ENCODE results near the gene MBNL3. TPM values are rescaled to one million over a fixed set of nuclear protein-coding genes. Genes with fewer than 3 reads are reported as not detected.
A peak's percentile ranks its signal among the peaks of the same experiment; 100 is the strongest.

Gene MBNL3
- total RNA-seq, 1 experiment from 2014 or later = 2.6 TPM

- Histone ChIP-seq H2AK5ac (ENCODE audit: insufficient read length, low read length) (no peak overlapping the region), H3K9ac (ENCODE audit: extremely low read depth, insufficient read length, low read length) (no peak overlapping the region), H3K4ac (ENCODE audit: low read depth, low read length) (no peak overlapping the region), H3K14ac (ENCODE audit: insufficient read depth, low read length) (no peak overlapping the region), H2BK12ac (ENCODE audit: insufficient read length, low read depth, low read length) (no peak overlapping the region), H3K27me3 (ENCODE audit: insufficient read depth, low read length) (no peaks in the 10 kb centered on the region), H3K4me1 (ENCODE audit: insufficient read depth, low read length) (no peaks in the 10 kb centered on the region), H3K23ac (ENCODE audit: insufficient read length, low read depth, low read length) (no peak overlapping the region), H3K56ac (ENCODE audit: insufficient read length, low read depth, low read length) (no peak overlapping the region), H3K79me1 (ENCODE audit: insufficient read depth, low read depth, low read length, poor library complexity, severe bottlenecking) (no peaks in the 10 kb centered on the region), H2AFZ (ENCODE audit: low read length) (no peak overlapping the region), H4K91ac (ENCODE audit: insufficient read length, low read depth, low read length) (no peak overlapping the region), H3K79me2 (ENCODE audit: insufficient read depth, low read length) (no peaks in the 10 kb centered on the region), H3K4me2 (ENCODE audit: insufficient read depth, insufficient read length, low read length) (no peak overlapping the region), H3T11ph (ENCODE audit: low read length) (no peak overlapping the region), H3K9me3 (ENCODE audit: control insufficient read depth, low read depth, low read length) (no peaks in the 10 kb centered on the region), H3K23me2 (ENCODE audit: insufficient read length, low read depth, low read length, poor library complexity, severe bottlenecking) (no peaks in the 10 kb centered on the region), H4K20me1 (ENCODE audit: control insufficient read depth, insufficient read depth, insufficient read length) (no peaks in the 10 kb centered on the region), H3K18ac (ENCODE audit: insufficient read length, low read depth, low read length) (no peak overlapping the region), H3K27ac (ENCODE audit: insufficient read length, low read depth, low read length) (no peak overlapping the region), H2BK120ac (ENCODE audit: low read depth, low read length, poor library complexity, severe bottlenecking) (no peak overlapping the region), H2BK20ac (ENCODE audit: low read depth, low read length, poor library complexity, severe bottlenecking) (no peak overlapping the region), H2BK5ac (ENCODE audit: insufficient read length, low read length) (no peak overlapping the region), H4K8ac (replicated peaks; ENCODE audit: insufficient read length, low read depth, low read length) (no peak overlapping the region), H4K5ac (ENCODE audit: insufficient read length, low read depth, low read length) (no peak overlapping the region), H2BK15ac (ENCODE audit: low read depth, low read length) (no peak overlapping the region)
- H3K4me3 Mint-ChIP-seq = no peak overlapping the region
- no CpG with 5 or more reads among the region's 2 CpGs for WGBS (ENCODE audit: extremely low coverage, insufficient read length, low lambda C conversion rate)
- H3K9me3 Mint-ChIP-seq = no peaks in the 10 kb centered on the region
- no peaks in the 10 kb centered on the region for H3K4me1 Mint-ChIP-seq
- H3K27me3 Mint-ChIP-seq (ENCODE audit: low read depth) = no peaks in the 10 kb centered on the region; the same call in 1 of the 2 replicates
- no peaks in the 10 kb centered on the region for H3K36me3 Mint-ChIP-seq (ENCODE audit: insufficient read depth in 1 of 3, low read depth in 3 of 3)
- no peak for TF ChIP-seq CTCF (conservative IDR thresholded peaks at IDR 0.05)
- DNase-seq = no peak
- H3K27ac Mint-ChIP-seq = 0 out of 7 replicates have a peak overlapping the region, but pooled peaks of 1 of the 3 experiments have one; percentile 19
These were observed 99.4 kb downstream of the MBNL3 start for GRCh38 chrX:132389480-132389879.
